NOMO-1 (cell line): ENCODE results near the gene C1orf52.
A peak's percentile ranks its signal among the peaks of the same experiment; 100 is the strongest.
"Not testable (repeated sequence)": the region's sequence is repeated elsewhere in the genome, so short reads cannot be mapped to it uniquely, and the experiment has no call there.

Experiments used
- DNase-seq, 2 experiments: peaks; one replicate each; lab custom pipeline; 2025; ENCODE audit not compliant: unreplicated experiment in 2 of 2; lab: John Stamatoyannopoulos, UW

Gene C1orf52

DNA sequence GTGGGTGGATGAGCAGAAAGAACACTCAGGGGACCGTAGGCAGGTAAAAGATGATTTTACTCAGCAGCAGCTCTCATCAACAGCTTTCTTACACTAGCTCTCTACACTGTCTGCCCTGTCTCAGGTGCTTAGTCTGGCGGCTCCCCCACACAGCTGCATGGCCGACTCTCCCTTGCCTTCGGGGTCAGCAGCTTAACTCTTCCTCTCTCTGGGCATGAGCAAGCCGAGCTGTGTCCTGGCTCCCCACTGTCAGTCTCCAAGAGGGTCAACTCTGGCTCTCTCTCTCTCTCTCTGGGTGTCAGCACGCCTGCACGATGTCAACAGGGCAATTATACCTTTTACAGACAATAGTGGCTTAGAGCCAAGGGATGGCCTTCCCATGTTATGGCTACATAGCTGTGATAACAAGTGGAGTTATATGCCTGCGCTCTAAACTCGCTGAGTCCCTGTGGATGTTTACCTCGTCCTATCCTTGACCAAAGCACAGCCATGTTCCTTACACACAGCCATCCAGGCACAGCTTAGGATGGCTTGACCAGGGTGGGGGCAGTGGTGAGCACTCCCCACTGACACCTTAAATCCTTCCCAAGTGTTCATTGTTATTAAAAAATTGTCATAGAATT lies 20.1 kb upstream of the C1orf52 start:
- DNase-seq, result no peak

DNA sequence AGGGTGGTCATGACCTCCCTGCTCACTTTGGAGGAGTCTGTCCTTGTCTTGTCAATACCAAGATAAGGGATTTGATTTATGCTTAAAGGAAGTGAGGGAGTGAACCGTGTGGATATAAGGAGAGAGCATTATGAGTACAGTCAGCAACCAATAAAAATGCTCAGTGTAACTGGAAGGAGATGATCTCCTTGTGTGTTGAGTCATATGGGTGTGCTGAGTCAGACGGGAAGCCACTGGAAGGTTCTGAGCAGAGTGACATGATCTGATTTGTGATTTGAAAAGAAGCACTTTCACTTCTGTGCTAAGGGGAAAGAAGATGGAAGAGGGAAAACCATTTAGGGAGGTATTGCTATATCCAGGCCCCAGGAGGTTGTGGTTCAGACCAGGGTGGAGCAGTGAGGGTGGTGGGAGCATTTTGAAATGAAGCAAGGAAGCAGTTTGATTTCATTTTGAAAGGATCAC lies 19.4 kb upstream of the C1orf52 start:
- peak in 1 of 2 experiments; percentile 80 for DNase-seq

DNA sequence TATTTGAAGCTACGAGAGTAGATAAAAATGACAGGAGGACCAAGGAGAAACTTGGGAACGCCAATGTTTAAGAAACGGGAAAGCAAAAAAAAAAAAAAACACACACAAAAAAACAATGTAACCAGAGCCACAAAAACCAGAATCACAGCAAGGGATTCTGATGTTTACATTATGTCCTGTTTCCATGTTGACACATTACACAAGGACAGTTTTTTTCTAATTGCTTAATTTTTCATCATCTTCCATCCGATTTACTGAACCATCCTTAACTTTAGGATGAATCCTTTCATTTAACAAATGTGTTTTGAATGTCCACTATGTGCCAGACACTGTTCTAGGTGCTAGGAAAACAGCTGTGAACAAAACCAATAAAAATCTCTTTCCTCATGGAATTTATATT lies 18.3 kb upstream of the C1orf52 start:
- DNase-seq, result no peak

DNA sequence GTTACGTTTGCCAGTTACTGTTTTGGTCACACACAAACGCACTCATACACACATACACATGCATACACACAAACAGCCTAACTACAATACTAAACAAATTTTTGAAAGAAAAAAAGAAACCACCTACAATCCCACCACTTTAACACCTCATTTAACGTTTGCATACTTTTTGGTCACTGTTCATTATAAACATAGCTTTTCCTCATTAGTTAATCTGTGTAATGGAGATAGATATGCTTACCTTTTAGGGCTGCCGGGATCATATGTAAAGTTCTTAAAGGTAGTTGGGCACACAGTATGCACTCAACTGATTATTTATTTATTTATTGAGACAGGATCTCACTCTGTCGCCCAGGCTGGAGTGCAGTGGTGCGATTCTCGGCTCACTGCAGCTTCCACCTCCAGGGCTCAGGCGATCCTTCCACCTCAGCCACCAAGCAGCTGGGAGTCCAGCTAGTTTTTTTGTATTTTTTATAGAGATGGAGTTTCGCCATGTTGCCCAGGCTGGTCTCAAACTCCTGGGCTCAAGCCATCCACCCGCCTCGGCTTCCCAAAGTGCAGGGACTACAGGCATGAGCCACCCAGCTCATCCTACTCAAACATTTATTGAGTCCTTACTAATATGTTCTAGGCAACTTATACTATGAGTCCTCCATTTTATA lies 17.6 kb upstream of the C1orf52 start:
- no peak for DNase-seq

GRCh38 chr1:85276215-85276977 lies 16.9 kb upstream of the C1orf52 start, which contains the start of gene BCL10:
BCL10 (minus strand) TSS chr1:85276632; CDS start chr1:85276352, 280 bp downstream.
- DNase-seq, result peak; percentile 97 to 99

DNA sequence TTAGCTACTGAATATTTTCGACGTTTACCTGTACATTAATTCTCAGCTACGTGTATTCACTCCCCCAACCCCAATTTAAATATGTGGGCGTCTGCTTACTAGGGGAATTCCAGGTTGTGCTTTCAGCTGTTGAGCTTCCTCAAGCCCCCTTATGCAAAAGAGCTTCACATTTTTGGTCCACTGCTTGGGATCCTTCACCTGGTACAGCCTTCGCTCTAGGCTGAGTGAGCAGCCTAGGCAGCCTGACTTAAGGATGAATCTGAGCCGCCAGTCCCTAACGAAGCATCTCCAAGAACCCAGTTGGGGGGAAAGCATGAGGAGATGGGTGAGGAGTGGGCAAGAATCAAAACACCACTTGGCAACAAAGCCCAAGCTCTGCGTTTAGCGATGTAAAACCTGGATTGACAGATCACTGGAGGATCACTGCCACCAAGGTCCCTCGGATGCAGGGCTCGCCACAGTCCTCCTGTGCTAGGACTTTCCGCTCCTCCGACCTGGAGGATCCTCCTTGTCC lies 16.3 kb upstream of the C1orf52 start:
- no peak for DNase-seq

- DNase-seq, result peak in 1 of 2 experiments; percentile 19
Measured at GRCh38 chr1:85274969-85275453, 15.5 kb upstream of the C1orf52 start.

DNA sequence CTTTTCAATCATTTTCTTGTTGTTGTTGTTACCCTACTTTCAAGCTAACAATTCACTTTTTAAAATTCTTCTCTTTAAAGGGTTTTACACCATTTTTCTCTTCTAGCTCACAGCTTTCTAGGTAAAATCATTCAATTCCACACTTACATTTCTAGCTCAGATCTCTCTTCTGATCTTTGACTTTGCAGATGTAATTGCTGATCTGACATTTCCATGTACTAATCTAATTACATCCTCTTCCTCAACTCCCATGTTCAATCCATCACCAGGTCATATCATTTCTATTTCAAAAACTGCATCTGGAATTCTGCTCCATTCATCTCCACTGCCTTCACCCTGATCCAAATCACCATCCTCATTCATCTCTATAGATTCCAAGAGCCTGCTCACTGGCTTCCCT lies 13.9 kb upstream of the C1orf52 start:
- no peak for DNase-seq

GRCh38 chr1:85268801-85269585 lies 9.5 kb upstream of the C1orf52 start:
- DNase-seq, result no peak

GRCh38 chr1:85267313-85267712 lies 7.9 kb upstream of the C1orf52 start:
- peak in 1 of 2 experiments; percentile 9 for DNase-seq

DNA sequence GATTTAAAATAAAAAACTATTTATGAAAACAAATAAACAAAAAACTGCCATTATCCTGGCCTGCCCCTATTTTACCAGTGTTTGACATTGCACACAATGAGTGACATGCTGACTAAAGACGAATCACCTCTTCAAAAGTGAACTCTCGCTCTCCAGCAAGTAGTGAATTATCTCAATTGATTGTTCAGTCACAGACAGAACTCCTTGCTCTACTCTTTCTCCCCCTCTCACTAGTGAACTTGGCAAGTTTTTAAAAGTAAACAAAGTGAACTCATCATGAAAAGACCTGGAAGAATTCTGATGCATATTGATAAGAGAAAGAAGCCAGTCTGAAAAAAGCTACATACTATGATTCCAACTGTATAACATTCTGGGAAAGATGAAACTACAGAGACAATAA lies 4.7 kb upstream of the C1orf52 start:
- DNase-seq, result no peak

- DNase-seq, result no peak
Measured at GRCh38 chr1:85262985-85263384, 3.5 kb upstream of the C1orf52 start.

- no peak for DNase-seq
Measured at GRCh38 chr1:85259912-85260274, 431 bp upstream of the C1orf52 start.

DNA sequence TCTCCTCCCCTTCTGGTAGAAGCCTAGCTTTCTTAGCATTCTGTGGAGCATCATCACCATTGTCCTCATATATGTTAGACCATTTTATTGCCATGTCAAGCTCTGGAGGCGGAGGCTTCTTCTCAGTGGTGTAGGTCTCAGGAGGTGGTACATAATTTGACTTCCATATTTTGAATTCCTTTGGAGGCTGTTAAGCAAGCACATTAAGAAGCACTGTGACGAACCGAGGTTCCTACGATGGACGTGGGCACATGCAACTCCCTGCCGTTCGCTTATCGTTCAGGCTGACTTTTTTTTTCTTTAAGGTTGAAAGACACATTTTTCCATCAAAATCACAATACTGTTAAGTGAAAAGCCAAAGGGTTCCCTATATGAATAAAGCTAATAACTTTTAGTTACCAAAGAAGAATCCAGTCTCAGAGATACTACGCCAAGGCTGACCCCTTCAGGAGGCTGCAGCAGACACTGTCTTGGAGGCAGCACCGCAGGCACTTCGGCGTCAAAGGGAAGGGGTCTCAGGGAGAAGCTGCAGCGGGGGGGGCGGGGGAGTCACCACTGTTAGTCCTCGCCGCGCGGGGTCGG lies 835 bp downstream of the C1orf52 start:
- no peak for DNase-seq

- not testable (repeated sequence) for DNase-seq
Measured at GRCh38 chr1:85249042-85249441, 10.4 kb downstream of the C1orf52 start.

DNA sequence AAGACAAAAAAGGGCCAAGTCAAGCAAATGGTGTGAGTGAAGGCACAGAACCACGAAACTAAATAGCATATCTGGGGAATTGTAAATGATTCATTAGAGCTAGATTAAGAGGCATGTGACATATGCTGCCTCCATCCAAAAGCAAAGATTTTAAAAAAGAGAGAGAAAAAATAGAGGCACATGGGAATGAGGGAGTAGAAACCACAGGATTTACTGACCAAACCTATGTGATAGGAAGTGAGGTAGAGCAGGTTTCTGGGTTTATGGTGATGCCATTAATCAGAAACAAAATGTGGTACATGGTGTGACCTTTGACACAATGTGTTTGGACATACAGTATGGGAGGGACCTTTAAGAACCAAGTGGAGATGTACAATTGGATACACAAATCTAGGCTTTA lies 13.6 kb downstream of the C1orf52 start:
- no peak for DNase-seq

- no peak for DNase-seq
Measured at GRCh38 chr1:85245456-85245855, 14.0 kb downstream of the C1orf52 start.

- peak in 1 of 2 experiments; percentile 5 for DNase-seq
Measured at GRCh38 chr1:85244271-85245061, 15.0 kb downstream of the C1orf52 start.

DNA sequence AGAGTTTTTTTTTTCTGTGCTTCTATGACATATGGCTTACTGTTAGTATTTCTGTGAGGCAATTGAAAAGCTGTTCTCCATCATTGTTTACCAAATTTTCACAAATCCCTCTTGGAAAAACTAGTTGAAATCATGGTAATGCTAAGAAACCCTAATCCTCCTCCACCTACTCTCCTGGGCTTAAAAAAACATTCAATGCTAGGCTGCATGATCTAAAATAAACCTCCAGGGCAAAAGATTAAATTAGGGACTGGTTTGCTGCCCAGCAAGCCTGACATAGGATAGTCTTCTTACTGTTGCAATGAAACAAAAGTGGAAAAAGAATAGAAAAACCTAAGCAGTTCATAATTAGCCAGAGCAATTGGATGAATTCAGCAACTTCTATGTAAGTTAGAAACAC lies 16.1 kb downstream of the C1orf52 start:
- DNase-seq, result no peak
